K562 (cell line): Measurements from ENCODE around the gene HCST. TPM values are rescaled to one million over a fixed set of nuclear protein-coding genes. Genes with fewer than 3 reads are reported as not detected.
A peak's percentile ranks its signal among the peaks of the same experiment; 100 is the strongest.

Source experiments
- ATAC-seq: fragments of 200-7000 bp; cut with Tn5 transposase; 3 replicates; pipeline ENCODE4 v1.9.1; 2020; ENCODE audit warnings: moderate library complexity
- BruUV-seq: library from RNA; stranded (reverse); fragments of 400-500 nt; replicated peaks from 2 replicates; lab custom pipeline; 2021; lab: Mats Ljungman, UMichigan
- CTCF ChIA-PET: fragments of 300-600 bp; formaldehyde crosslinking; extraction: SDS; loops from one replicate; lab custom pipeline; 2021; ENCODE audit warnings: low intra/inter-chr PET ratio; lab: Yijun Ruan, JAX
- POLR2A ChIA-PET: fragments of 300-600, 350-650 bp; sonication (Branson Sonifier 250); formaldehyde crosslinking; extraction: SDS; loops from one replicate; lab custom pipeline; 2021; ENCODE audit warnings: antibody characterized with exemption, inconsistent platforms; lab: Yijun Ruan, JAX
- DNase-seq, 4 experiments: peaks; one replicate each; pipeline versions ENCODE4 v3.0.0 to v3.0.0-alpha.2; 2011 to 2018; ENCODE audit warnings: low spot score in 3 of 4, mixed read lengths in 3 of 4; ENCODE audit errors: extremely low read depth in 1 of 4
- FAIRE-seq: peaks from 2 replicates; lab custom pipeline; 2011; peaks lifted over from hg19 to GRCh38; lab: Jason Lieb, UNC
- H2AFZ ChIP-seq: 2 replicates; pipeline ENCODE4 v1.6.0; 2011; ENCODE audit warnings: low read depth, low read length, control low read depth, inconsistent platforms
- H3K27ac ChIP-seq: fragments of 200-600 bp; 3 replicates; pipeline ENCODE4 v1.8.0; 2011; ENCODE audit warnings: low read depth, mild to moderate bottlenecking, control low read depth, inconsistent platforms, low read length, moderate library complexity, mixed read lengths; ENCODE audit errors: extremely low read depth
- H3K27me3 ChIP-seq, 2 experiments: fragments of 300-600 bp in 1 of 2; 2 replicates in 1 of 2; 3 replicates in 1 of 2; pipeline versions ENCODE4 v1.6.0 to v1.8.0; 2011; ENCODE audit warnings: inconsistent platforms in 2 of 2, low read length in 2 of 2, mild to moderate bottlenecking in 1 of 2, mixed read lengths in 1 of 2, moderate library complexity in 1 of 2; ENCODE audit not compliant: control insufficient read depth in 2 of 2, insufficient read depth in 2 of 2
- H3K36me3 ChIP-seq: fragments of 300-600 bp; 3 replicates; pipeline ENCODE4 v1.8.0; 2011; ENCODE audit warnings: mild to moderate bottlenecking, low read length, inconsistent platforms; ENCODE audit not compliant: control insufficient read depth, insufficient read depth
- H3K4me1 ChIP-seq, 2 experiments: fragments of 200-600 bp in 1 of 2; replicated peaks in 1 of 2; 2 replicates in 1 of 2; 3 replicates in 1 of 2; pipeline versions ENCODE4 v1.5.1 to v1.8.0; 2011; ENCODE audit warnings: inconsistent platforms in 2 of 2, low read length in 2 of 2, mild to moderate bottlenecking in 1 of 2, mixed read lengths in 1 of 2, moderate library complexity in 1 of 2; ENCODE audit not compliant: control insufficient read depth in 2 of 2, insufficient read depth in 2 of 2
- H3K4me2 ChIP-seq: 2 replicates; pipeline ENCODE4 v1.6.1; 2011; ENCODE audit warnings: low read length, control low read depth, inconsistent platforms, mixed read lengths; ENCODE audit not compliant: insufficient read depth
- H3K4me3 ChIP-seq: fragments of 200-600 bp; sonication (generic), shearing (Covaris generic); 2 replicates; pipeline ENCODE4 v1.5.1; 2016; ENCODE audit warnings: control low read depth, inconsistent platforms
- H3K79me2 ChIP-seq: fragments of 200-600 bp; 3 replicates; pipeline ENCODE4 v1.8.0; 2011; ENCODE audit warnings: low read length, inconsistent platforms; ENCODE audit not compliant: control insufficient read depth, insufficient read depth
- H3K9ac ChIP-seq, 2 experiments: 2 replicates each; pipeline versions ENCODE4 v1.6.0 to v1.6.1; 2011; ENCODE audit warnings: low read depth in 2 of 2, low read length in 2 of 2, control low read depth in 1 of 2, inconsistent platforms in 1 of 2, mild to moderate bottlenecking in 1 of 2, mixed read lengths in 1 of 2; ENCODE audit not compliant: insufficient read depth in 1 of 2
- H3K9me1 ChIP-seq: one replicate; pipeline ENCODE4 v1.6.0; 2011; ENCODE audit warnings: inconsistent platforms, mild to moderate bottlenecking, low read length, moderate library complexity; ENCODE audit not compliant: control insufficient read depth, insufficient read depth
- H3K9me3 ChIP-seq: replicated peaks from 2 replicates; pipeline ENCODE4 v1.5.1; 2011; ENCODE audit warnings: low read depth, low read length, inconsistent platforms; ENCODE audit not compliant: control insufficient read depth, insufficient read depth
- H4K20me1 ChIP-seq: replicated peaks from 2 replicates; pipeline ENCODE4 v1.6.1; 2011; ENCODE audit warnings: low read length, inconsistent platforms, mixed read lengths; ENCODE audit not compliant: control insufficient read depth, insufficient read depth
- AFF1 ChIP-seq, 2 experiments: fragments of 450-650 bp; IDR thresholded peaks; 2 replicates each; pipeline ENCODE4 v1.6.1; 2018; ENCODE audit warnings: mild to moderate bottlenecking in 2 of 2, low read depth in 1 of 2; ENCODE audit not compliant: partially characterized antibody in 2 of 2
- CCAR2 ChIP-seq: fragments of 200-400 bp; formaldehyde crosslinking; IDR thresholded peaks from 2 replicates; pipeline ENCODE4 v1.6.1; 2017; ENCODE audit warnings: mild to moderate bottlenecking, low read depth, low read length
- CEBPG ChIP-seq, 3 experiments: fragments of 200-800 bp in 1 of 3; sonication (Bioruptor generic) in 1 of 3; sonication (generic) in 1 of 3; formaldehyde crosslinking in 1 of 3; IDR thresholded peaks in 2 of 3; conservative IDR thresholded peaks in 1 of 3; 2 replicates each; pipeline versions ENCODE4 v1.6.1 to v1.8.0; 2016 to 2022; ENCODE audit warnings: missing compliant biosample characterization in 2 of 3, missing genetic modification characterization in 2 of 3, mild to moderate bottlenecking in 1 of 3, missing genetic modification reagents in 1 of 3
- CREM ChIP-seq: IDR thresholded peaks from 2 replicates; pipeline ENCODE4 v1.6.1; 2014; ENCODE audit warnings: antibody characterized with exemption, low read depth
- HCFC1 ChIP-seq: IDR thresholded peaks from 2 replicates; pipeline ENCODE4 v1.6.1; 2012; ENCODE audit warnings: low read depth, low read length, improper control_type of control experiment
- SIX5 ChIP-seq, 2 experiments: IDR thresholded peaks; 2 replicates each; pipeline ENCODE4 v1.6.1; 2011; ENCODE audit warnings: low read length in 2 of 2, borderline replicate concordance in 1 of 2, low read depth in 1 of 2, mild to moderate bottlenecking in 1 of 2, moderate library complexity in 1 of 2; ENCODE audit not compliant: insufficient read depth in 1 of 2
- YY1 ChIP-seq, 3 experiments: IDR thresholded peaks; 2 replicates each; pipeline ENCODE4 v1.6.1; 2011; ENCODE audit warnings: low read length in 2 of 3, mild to moderate bottlenecking in 2 of 3, moderate library complexity in 2 of 3, borderline replicate concordance in 1 of 3, control low read depth in 1 of 3, low read depth in 1 of 3; ENCODE audit not compliant: insufficient read depth in 3 of 3, insufficient replicate concordance in 2 of 3, control insufficient read depth in 1 of 3, insufficient read length in 1 of 3; ENCODE audit errors: extremely low read depth in 1 of 3
- ZC3H4 ChIP-seq: sonication (generic); formaldehyde crosslinking; IDR thresholded peaks from 2 replicates; pipeline ENCODE4 v1.9.0; 2021; ENCODE audit warnings: missing genetic modification reagents, borderline replicate concordance
- ZNF143 ChIP-seq: sonication (generic); formaldehyde crosslinking; IDR thresholded peaks from 2 replicates; pipeline ENCODE4 v1.9.0; 2022; ENCODE audit warnings: mild to moderate bottlenecking, missing genetic modification reagents
- WGBS: fragments of 100-300 bp; shearing (Covaris generic); methylation state at CpG from one replicate; pipeline ENCODE4 v1.1.6; 2016; ENCODE audit warnings: low coverage, mixed read lengths; ENCODE audit not compliant: insufficient coverage; ENCODE audit errors: missing lambda C conversion rate; 5-methylcytosine and 5-hydroxymethylcytosine counted together
- in situ Hi-C: fragments of 300-500 bp; cut with MboI; formaldehyde crosslinking; loops from 4 replicates; pipeline ENCODE4 v1.15.0; 2018; ENCODE audit warnings: inconsistent platforms, mixed read lengths
- intact Hi-C: fragments of 100-400 bp; cut with micrococcal nuclease; formaldehyde crosslinking; loops from 2 replicates; pipeline ENCODE4 v1.14.2; 2022
- polyA plus RNA-seq, 8 experiments: library from polyadenylated mRNA; depleted of rRNA in 4 of 8; stranded (reverse) in 5 of 8; unstranded in 3 of 8; fragments of >200 nt; fragmentation: Nextera tagmentation in 2 of 8; fragmentation: Illumina TruSeq in 1 of 8; extraction: Ambion mirVana in 2 of 8; extraction: Trizol in 1 of 8; gene quantifications; 2 replicates each; pipeline versions ENCODE4 v1.2.1 to v1.2.3, GENCODE V29; 2011 to 2014; ENCODE audit warnings: inconsistent platforms in 1 of 8, missing spikeins in 1 of 8
- total RNA-seq, 7 experiments: library from RNA; depleted of rRNA in 6 of 7; stranded (reverse); fragments of >200 nt in 6 of 7; fragmentation: Illumina TruSeq in 2 of 7; extraction: Trizol in 2 of 7; gene quantifications; 2 replicates each; pipeline versions ENCODE4 v1.2.1 to v1.2.3, GENCODE V29; 2011 to 2021; ENCODE audit warnings: low replicate concordance in 1 of 7

Gene HCST
- total and polyA plus RNA-seq, 9 of the 15 experiments (the other 6 are each of a cell fraction or from before 2014, with no cell fraction given), result 0.29 to 1.9 (median 0.95) TPM; not detected in 2

- Histone ChIP-seq H3K4me2 (no peak overlapping the region), H3K27ac (no peak overlapping the region), H3K9me3 (no peaks in the 10 kb centered on the region), H3K4me1 (peaks cover 20 to 45% of the 10 kb centered on the region in 2 experiments), H3K36me3 (no peaks in the 10 kb centered on the region), H2AFZ (0 out of 2 replicates have a peak overlapping the region, but pooled peaks have one; percentile 55), H3K27me3 (peaks cover 4 to 13% of the 10 kb centered on the region in 2 experiments; a peak in 3 of 5 replicates), H3K79me2 (no peaks in the 10 kb centered on the region), H4K20me1 (peaks cover 9% of the 10 kb centered on the region; the same call in 1 of the 2 replicates), H3K9me1 (no peaks in the 10 kb centered on the region), H3K9ac (no peak overlapping the region), H3K4me3 (no peak overlapping the region)
- 39% methylated on average over 5 of the region's 5 CpGs for WGBS
- peak; percentile 30; the same call in 1 of the 2 replicates for TF ChIP-seq CREM
- TF ChIP-seq CCAR2, result no peak
- no peak for TF ChIP-seq ZC3H4 (CRISPR knock-in tag)
- TF ChIP-seq SIX5 (IDR thresholded peaks at IDR 0.05; ENCODE audit: borderline replicate concordance in 1 of 2, insufficient read depth in 1 of 2, low read depth in 1 of 2, low read length in 2 of 2), result peak; percentile 58 to 72; a peak in 3 of 4 replicates
- peak in 1 of 2 experiments; percentile 92 for TF ChIP-seq AFF1 (IDR thresholded peaks at IDR 0.05; ENCODE audit: low read depth in 1 of 2, partially characterized antibody in 2 of 2)
- no peak for TF ChIP-seq CEBPG (CRISPR knock-in tag; IDR thresholded peaks at IDR 0.05)
- no peak for TF ChIP-seq CEBPG (tag; conservative IDR thresholded peaks at IDR 0.05 in 1 of 2, IDR thresholded peaks at IDR 0.05 in 1 of 2)
- peak; percentile 71 for TF ChIP-seq ZNF143 (CRISPR knock-in tag)
- TF ChIP-seq YY1 (IDR thresholded peaks at IDR 0.05; ENCODE audit: borderline replicate concordance in 1 of 3, control insufficient read depth in 1 of 3, extremely low read depth in 1 of 3, insufficient read depth in 3 of 3, insufficient read length in 1 of 3, insufficient replicate concordance in 2 of 3, low read depth in 1 of 3, low read length in 2 of 3), result peak in 1 of 3 experiments; percentile 67
- peak; percentile 83 for TF ChIP-seq HCFC1
- FAIRE-seq, result peak; percentile 71
- intact Hi-C loops, result no loop called here
- in situ Hi-C loops, result no loop called here
- CTCF ChIA-PET, result no interaction called here
- POLR2A ChIA-PET, result interaction anchor here (1.0 kb wide), 1 partner anchor 11 kb away, joined by 3 read pairs; no protein-coding TSS in a partner anchor
- ATAC-seq, result no peak
- DNase-seq, result no peak
- BruUV-seq, result no TSS peak
Observed at GRCh38 chr19:35872180-35872579, 30.1 kb upstream of the HCST start.
